ENCODE results near the gene NKIRAS2. TPM values are rescaled to one million over a fixed set of nuclear protein-coding genes. Genes with fewer than 3 reads are reported as not detected.

NKIRAS2 gene
- polyA plus RNA-seq, 1 of the 3 experiments (the other 2 are of a cell fraction), result 91.8 TPM

DNA sequence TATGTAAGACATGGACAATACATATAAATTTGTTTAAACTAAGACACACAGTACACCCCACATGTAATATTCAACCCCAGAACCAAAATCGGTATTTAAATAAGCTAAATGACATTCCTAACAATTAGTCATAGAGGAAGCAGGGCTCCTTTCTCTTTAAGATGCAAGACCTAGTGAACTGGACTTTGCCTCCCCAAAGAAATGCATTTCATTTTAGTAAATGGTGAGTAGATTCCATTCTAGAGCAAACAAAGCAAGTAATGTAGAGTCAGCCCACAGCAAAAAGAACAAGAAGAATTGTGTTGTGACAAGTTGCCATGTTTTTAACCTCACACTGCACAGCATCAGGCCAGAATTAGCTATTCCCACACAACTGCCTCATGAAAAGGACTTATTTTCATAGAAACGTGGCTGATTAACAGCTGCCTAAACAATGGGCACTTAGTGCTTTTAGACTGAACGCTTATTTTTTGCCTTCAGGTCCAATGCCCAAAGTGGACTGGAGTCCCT lies 17.0 kb upstream of the NKIRAS2 start:
- H3K4me1 ChIP-seq (ENCODE audit: control insufficient read depth in 1 of 2, insufficient read depth in 2 of 2, low read depth in 1 of 2, low read length in 1 of 2), result peaks cover 6 to 8% of the 10 kb centered on the region in 2 experiments; a peak in 2 of 4 replicates
- no peak for TF ChIP-seq ELF1 (IDR thresholded peaks at IDR 0.05)
- no peak for TF ChIP-seq GABPA (IDR thresholded peaks at IDR 0.05; ENCODE audit: low read depth)
- no peak for TF ChIP-seq FOSL2 (IDR thresholded peaks at IDR 0.05; ENCODE audit: borderline replicate concordance, low read depth)
- no peak for TF ChIP-seq RXRA (IDR thresholded peaks at IDR 0.05; ENCODE audit: borderline replicate concordance, low read depth)
- TF ChIP-seq SIN3A (IDR thresholded peaks at IDR 0.05; ENCODE audit: borderline replicate concordance, low read depth, low read length), result no peak
- TF ChIP-seq CHD2 (IDR thresholded peaks at IDR 0.05; ENCODE audit: low read length, partially characterized antibody), result no peak
- no peak for TF ChIP-seq TAF1 (IDR thresholded peaks at IDR 0.05; ENCODE audit: borderline replicate concordance, low read depth, low read length)
- TF ChIP-seq SMC3 (IDR thresholded peaks at IDR 0.05; ENCODE audit: low read depth, low read length), result no peak
- TF ChIP-seq POLR2AphosphoS5 (IDR thresholded peaks at IDR 0.05; ENCODE audit: low read depth, low read length), result no peak
- TF ChIP-seq, protein P1, sequence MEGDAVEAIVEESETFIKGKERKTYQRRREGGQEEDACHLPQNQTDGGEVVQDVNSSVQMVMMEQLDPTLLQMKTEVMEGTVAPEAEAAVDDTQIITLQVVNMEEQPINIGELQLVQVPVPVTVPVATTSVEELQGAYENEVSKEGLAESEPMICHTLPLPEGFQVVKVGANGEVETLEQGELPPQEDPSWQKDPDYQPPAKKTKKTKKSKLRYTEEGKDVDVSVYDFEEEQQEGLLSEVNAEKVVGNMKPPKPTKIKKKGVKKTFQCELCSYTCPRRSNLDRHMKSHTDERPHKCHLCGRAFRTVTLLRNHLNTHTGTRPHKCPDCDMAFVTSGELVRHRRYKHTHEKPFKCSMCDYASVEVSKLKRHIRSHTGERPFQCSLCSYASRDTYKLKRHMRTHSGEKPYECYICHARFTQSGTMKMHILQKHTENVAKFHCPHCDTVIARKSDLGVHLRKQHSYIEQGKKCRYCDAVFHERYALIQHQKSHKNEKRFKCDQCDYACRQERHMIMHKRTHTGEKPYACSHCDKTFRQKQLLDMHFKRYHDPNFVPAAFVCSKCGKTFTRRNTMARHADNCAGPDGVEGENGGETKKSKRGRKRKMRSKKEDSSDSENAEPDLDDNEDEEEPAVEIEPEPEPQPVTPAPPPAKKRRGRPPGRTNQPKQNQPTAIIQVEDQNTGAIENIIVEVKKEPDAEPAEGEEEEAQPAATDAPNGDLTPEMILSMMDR (IDR thresholded peaks at IDR 0.05), result no peak
- no peak for TF ChIP-seq EZH2phosphoT487 (IDR thresholded peaks at IDR 0.05; ENCODE audit: borderline replicate concordance, low read depth)
- no peak for TF ChIP-seq FOXM1 (IDR thresholded peaks at IDR 0.05; ENCODE audit: low read depth)
- no peak for TF ChIP-seq PBX3 (IDR thresholded peaks at IDR 0.05)
- TF ChIP-seq MEF2A (IDR thresholded peaks at IDR 0.05; ENCODE audit: borderline replicate concordance, low read depth), result no peak
- no peak for TF ChIP-seq RCOR1 (IDR thresholded peaks at IDR 0.05; ENCODE audit: low read length)
- no peak for TF ChIP-seq USF2 (IDR thresholded peaks at IDR 0.05; ENCODE audit: borderline replicate concordance, low read depth, low read length)
- no peaks in the 10 kb centered on the region for H3K9me2 ChIP-seq
- peaks cover 57% of the 10 kb centered on the region for H4K20me1 ChIP-seq (ENCODE audit: insufficient read depth)
- peak overlapping the region in 1 of 2 experiments; percentile 9; a peak in 2 of 4 replicates for H3K27ac ChIP-seq (ENCODE audit: low read depth in 2 of 2, low read length in 1 of 2)
- WGBS (ENCODE audit: low lambda C conversion rate), result 69% methylated on average over 3 of the region's 3 CpGs
- no peak overlapping the region for H3K4me3 ChIP-seq (ENCODE audit: low read depth in 2 of 2, low read length in 1 of 2)
- no peak for DNase-seq
- peaks cover 29 to 35% of the 10 kb centered on the region in 2 experiments for H3K36me3 ChIP-seq (replicated peaks in 1 of 2; ENCODE audit: control insufficient read depth in 1 of 2, insufficient read depth in 2 of 2, low read length in 1 of 2)
- H3K4me2 ChIP-seq, result peak overlapping the region; percentile 36
- no peaks in the 10 kb centered on the region for H3F3A ChIP-seq (replicated peaks; ENCODE audit: insufficient read depth)
- ChIA-PET POLR2A (interaction anchor here (0.6 kb wide), 1 partner anchor 13 kb away, joined by 3 read pairs; no protein-coding TSS in a partner anchor), CTCF (interaction anchor here (0.8 to 1.5 kb wide), 5 partner anchors 11 to 44 kb away, joined by 3 to 4 read pairs (median 4); partner anchors contain the start of gene NKIRAS2)
- peak overlapping the region; percentile 6; the same call in 1 of the 2 replicates for H3K9ac ChIP-seq
- H3K9me3 ChIP-seq, result no peaks in the 10 kb centered on the region
- no peak overlapping the region for H2AFZ ChIP-seq (ENCODE audit: low read depth)
- peaks cover 79% of the 10 kb centered on the region for H3K79me2 ChIP-seq (ENCODE audit: insufficient read depth)
- H3K27me3 ChIP-seq (ENCODE audit: insufficient read depth), result no peaks in the 10 kb centered on the region

All from SK-N-SH (cell line).